GM18505 (cell line): Measurements from ENCODE around the gene SCP2.

Experiments
- ATAC-seq: cut with Tn5 transposase; IDR thresholded peaks from one replicate; pipeline ENCODE4 v1.9.1; 2021; ENCODE audit not compliant: unreplicated experiment
- POLR2A ChIP-seq: IDR thresholded peaks from 4 replicates; pipeline ENCODE4 v1.6.1; 2011; ENCODE audit warnings: borderline replicate concordance; ENCODE audit not compliant: insufficient read depth, insufficient read length; ENCODE audit errors: extremely low read depth

SCP2 gene

DNA sequence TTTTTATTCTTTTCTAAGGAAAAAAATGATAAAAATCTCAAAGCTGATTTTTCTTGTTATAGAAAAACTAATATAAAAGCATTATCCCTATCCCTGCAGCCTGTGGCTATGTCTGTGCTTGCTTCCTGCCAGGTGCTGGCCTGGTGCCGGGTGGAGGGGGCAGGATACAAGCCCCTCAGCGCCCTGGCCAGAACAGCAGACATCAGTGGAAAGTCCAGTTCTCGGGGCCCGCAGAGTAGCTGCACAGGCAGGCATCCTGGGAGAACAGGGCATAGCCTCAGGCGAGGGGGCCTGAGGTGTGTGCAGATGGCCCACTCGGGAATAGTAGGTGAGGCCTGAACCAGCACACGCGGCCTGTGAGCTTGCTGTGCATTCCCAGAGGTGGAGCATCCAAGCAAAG is 158.3 kb downstream of the SCP2 start:
- no peak for ATAC-seq
- TF ChIP-seq POLR2A: no peak

DNA sequence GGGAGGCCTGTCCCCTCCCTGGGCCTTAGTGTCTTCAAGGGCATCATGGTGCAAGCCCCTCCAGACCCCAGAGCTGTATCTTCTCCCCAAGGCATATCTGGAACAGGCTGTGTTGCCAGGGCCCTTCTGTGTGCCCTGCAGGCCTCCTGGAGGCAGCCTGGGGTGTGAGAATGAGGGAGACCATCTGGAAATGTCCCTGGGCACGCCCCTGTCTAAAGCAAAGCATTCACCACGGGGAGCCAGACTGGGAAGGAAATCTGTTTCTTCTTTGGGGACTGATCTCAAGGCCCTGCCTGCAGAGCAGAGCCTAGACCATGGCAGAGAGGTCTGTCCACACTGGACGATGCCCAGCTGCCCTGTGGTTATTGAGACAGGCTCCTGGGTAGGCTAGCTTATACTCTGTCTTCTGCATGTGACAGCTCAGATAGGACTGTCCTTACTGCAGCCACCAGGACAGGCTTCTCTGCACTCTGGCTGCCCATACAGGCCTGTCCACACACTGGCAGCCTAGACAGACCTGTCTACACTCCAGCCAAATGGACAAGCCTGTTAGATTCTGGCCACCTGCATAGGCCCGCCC is 159.5 kb downstream of the SCP2 start:
- ATAC-seq: no peak
- no peak for TF ChIP-seq POLR2A

DNA sequence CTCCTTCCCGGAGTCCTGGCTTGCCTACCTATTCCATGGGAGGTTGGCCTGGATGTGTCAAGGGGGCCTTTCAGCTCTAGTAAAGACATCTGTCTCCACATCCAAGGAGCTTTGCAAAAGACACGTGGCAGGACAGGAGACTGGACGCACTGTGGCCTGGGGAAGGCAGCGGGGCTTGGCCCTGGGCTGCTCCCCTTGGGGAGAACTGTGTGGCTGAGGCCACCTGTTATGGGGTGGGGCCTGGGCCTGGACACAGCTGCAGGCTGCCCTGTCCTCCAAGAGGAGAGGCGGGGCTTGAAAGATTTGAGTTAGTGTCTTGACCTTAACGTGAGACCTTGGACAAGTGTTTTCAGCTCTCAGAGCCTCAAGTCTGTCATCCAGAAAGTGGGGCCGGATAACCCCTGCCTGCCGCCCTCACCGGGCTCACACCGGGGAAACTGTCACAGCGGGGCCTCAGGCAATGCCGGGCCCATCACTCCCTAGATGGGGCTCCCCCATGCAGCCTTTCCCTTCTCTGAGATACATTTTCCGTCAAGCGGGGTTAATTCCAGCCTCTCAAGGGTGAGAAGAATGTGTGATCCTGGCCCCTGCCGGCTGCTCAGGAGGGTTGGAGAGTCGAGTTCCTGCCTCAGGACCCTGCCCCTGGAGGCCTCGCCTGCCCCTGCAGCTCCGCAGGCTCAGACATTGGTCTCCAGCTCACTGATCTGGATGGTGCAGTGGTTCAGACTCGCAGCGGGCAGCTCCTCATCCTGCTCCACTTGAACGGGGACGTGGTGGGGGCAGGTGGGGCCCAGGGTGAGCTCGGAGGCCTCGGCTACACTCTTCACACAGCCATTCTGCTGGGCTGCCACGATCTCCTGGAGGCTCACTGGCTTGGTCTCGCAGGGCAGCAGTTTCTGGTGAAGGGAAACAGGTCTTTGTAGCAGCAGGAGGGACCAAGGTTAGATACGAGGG is 160.5 kb downstream of the SCP2 start:
- TF ChIP-seq POLR2A: no peak
- ATAC-seq: no peak

DNA sequence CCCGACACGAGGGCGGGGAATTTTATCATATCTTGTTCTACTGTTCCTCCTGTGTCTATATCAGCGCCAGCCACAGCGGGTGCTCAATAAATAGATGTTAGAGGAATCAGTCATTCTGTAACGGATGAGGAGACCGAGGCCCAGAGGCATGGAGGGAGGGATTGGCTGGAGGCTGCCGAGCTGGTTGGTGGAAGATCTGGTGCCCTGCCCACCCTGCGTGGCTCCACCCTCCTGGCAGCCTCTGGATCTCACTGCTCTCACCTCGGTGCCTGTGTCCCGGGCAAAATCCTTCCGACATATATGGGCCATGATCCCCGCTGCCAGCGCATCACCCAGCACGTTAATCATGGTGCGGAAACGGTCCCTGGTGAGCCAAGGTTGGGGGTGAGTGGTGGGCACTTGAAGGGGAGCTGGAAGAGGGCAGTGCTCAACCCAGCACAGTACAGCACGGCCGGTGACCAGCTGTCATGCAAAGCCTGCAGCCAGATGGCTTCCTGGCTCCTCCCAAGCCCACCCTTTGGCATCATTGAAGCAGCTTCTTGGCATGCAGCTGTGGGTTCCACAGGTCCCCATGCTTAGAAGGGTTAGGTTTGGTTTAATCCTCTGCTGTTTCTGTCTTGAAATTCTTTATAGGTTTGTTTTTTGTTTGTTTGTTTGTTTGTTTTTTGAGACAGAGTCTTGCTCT is 161.7 kb downstream of the SCP2 start:
- no peak for TF ChIP-seq POLR2A
- no peak for ATAC-seq

DNA sequence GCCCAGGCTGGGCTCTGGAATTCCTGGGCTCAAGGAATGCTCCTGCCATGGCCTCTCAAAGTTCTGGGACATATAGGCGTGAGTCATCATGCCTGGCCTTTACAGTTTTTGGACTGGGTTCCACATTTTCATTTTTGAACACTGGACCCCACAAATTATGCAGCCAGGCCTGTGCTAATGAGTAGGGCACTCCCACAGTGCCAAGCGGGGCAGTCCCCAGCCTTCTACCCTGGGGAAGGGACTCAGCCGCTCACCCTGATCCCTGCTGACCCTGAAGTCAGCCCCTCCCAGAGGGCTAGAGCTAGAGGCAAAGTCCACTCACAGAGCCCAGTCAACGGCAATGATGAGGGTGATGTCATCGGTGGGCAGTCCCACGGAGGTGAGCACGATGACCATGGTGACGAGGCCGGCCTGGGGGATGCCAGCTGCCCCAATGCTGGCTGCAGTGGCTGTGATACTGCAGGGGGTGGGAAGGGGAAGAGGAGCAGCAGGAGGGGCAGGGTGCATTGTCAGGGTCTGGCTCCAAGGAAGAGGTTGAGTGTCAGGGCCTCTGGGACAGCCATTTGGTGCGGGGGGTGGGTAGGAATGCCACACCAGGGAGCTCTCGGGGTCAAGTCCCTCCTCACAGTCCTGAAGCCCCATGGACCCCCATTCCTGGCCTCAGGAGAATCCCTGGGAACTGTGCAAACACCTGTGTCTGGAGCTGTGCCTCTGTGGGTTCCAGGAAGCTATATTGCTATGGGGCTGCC is 162.6 kb downstream of the SCP2 start:
- ATAC-seq: no peak
- no peak for TF ChIP-seq POLR2A

DNA sequence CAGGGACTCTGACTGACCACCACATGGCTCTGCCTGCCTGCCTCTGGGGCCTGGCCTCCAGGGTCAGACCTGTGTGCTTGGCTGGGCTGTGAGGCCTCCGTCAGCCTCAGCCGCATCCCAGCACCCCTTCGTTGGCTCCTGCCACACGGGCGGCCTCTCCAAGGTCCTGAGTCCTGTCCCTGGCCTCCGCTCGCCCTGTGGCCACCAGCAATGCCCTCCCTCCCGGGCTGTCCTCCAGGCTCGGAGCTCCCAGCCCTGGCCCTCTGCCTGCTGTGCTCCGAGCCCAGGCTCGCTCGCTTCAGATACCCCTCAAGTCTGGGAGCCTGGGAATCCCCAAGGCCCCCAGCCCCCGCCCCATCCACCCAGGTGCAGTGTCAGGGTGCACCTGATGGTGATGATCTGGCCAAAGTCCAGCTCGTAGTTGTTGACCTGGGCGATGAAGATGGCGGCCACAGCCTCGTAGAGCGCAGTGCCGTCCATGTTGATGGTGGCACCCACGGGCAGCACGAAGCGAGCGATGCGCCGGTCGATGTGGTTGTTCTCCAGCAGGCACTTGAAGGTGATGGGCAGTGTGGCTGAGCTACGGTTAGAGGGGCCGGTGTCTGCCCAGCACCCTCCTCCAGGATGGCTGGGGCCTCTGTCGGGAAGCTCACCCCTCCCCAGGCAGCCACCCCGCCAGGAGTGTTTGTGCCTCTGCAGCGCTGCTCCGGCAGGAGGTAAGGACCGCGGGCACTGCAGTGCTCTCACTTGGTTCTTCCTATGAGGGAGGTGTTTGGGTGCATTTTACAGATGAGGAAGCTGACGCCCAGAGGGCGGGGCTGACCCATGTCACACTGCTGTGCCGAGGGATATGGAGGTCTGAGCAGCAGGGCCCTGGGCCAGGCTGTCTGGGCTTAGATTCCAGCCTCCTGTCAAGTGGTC is 163.4 kb downstream of the SCP2 start:
- no peak for TF ChIP-seq POLR2A
- no peak for ATAC-seq

DNA sequence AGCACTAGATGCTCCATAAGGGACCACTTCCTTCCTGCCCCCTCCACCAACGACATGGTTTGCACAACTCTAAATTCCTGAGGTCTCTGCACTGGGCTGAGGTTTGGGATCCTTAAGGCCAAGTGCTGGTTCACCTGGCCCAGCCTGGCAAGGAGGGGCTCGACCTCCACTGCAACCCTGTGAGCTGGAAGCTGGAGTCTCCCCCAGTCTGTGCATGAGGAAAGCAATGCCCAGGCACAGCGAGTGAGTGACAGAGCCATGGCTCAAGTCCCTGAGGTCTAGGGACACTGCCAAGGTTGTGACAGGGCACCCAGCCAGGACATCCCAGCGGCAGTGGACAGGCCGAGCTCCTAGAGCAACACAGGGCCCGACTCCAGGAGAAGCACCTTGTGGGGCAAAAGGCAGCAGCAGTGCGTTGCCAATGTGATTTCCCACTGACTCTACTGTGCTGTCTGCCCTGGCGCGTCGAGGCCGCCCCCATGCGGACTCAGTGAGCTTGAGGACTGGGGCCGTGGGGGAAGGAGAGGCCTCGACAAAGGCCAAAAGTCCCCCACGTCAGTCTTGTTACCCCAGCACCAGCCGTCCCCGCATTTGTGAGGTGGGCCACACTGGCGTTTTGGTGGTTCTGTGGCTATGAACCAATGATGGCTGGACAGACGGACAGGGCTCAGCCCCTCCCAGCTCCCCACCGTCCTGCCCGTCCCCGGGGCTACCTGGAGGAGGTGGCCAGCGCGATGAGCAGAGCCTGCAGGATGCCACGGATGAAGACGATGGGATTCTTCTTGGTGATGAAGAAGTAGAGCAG is 165.0 kb downstream of the SCP2 start:
- ATAC-seq: no peak
- TF ChIP-seq POLR2A: no peak

DNA sequence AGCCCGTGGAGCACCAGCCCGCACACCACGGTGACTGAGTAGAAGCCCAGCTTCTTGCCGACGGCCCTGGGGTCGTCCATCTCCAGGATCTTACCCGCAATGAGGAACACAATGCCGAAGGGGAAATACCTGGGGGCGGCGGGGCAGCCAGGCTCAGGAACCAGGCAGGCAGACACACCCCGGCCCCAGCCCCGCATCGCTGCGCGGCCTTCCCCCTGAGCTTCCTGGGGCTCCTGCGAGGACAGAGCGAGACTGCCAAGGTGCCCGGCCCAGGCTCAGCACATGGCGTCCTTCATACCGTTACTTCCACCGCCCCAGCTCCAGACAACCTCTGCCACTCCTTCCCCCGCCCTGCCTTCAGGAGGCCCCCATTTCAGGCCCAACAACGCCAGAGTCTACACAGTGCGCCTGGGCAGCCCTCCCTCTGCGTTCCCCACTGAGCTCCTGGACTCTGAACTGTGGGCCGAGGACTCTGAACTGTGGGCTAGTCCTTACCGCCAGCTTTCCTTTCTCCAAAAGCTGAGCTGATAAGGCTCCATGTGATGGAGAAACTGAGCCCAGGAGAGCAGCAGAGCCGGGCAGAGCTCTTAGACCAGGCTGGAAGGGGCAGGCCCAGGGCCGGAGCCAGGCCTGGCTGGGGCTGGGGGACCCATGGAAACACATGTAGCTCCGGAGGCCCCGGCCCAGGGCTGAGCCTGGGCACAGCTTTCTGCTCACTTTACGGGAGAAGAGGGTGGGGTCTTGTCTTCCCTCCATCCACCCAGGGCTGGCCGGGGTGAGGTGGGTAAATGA is 165.8 kb downstream of the SCP2 start:
- no peak for TF ChIP-seq POLR2A
- no peak for ATAC-seq

DNA sequence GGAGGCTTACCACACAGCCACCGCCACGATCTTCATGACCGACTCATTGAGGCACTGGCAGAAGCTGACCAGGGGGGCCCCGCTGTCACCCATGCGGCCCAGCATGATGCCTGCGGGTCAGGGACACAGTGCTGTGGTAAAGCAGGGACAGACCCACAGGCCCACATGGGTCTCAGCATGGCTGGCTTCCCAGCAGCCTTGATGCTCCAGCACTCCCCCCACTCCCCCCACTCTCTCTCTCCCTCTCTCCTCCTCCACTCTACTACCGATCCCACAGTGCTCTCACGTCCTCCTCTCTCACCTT is 166.3 kb downstream of the SCP2 start:
- TF ChIP-seq POLR2A: no peak
- no peak for ATAC-seq

DNA sequence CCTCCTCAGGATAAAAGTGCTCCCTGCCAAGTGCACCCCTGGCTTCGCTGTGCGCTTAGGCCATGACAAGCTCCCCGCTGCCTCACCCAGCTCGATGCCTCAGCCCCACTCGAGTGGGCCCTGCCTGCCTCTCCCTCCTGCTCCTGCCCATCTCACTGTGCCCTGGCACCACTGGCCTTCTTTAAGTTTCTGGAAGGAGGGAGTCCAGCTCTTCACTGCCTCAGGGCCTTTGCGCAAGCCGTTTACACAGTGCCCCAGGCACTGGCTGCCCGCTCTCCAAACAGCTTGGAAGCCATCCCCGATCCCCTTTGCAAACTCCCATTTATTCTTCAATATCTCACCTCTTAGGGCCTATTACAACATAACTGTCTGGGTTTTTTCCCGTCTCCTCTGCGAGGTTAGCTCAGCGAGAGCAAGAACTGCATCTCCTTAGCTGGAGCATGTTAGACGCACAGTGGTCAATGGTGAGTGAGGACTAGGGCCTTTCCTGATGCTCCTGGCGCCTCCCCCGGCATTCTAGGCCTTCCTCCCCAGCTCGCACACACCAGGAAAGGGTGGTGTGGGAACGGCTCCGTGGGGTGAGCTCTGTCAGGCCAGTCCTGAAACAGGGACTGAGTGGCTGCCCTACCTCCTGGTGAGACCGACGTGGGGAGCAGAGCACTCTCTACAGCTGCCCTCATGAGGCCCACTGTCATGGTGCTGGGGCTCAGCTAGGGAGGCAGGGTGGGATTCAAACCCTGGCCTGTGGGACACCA is 166.9 kb downstream of the SCP2 start:
- no peak for TF ChIP-seq POLR2A

More for the DNA sequence above, 166.9 kb downstream of the SCP2 start:
- ATAC-seq: no peak
